ENCODE data around the gene MAP3K3. TPM values are rescaled to one million over a fixed set of nuclear protein-coding genes. Genes with fewer than 3 reads are reported as not detected.
"Not testable (repeated sequence)": the region's sequence is repeated elsewhere in the genome, so short reads cannot be mapped to it uniquely, and the experiment has no call there.

The MAP3K3 gene
- total and polyA plus RNA-seq, 7 donors: 8.3 to 27.4 (median 22.1) TPM

DNA sequence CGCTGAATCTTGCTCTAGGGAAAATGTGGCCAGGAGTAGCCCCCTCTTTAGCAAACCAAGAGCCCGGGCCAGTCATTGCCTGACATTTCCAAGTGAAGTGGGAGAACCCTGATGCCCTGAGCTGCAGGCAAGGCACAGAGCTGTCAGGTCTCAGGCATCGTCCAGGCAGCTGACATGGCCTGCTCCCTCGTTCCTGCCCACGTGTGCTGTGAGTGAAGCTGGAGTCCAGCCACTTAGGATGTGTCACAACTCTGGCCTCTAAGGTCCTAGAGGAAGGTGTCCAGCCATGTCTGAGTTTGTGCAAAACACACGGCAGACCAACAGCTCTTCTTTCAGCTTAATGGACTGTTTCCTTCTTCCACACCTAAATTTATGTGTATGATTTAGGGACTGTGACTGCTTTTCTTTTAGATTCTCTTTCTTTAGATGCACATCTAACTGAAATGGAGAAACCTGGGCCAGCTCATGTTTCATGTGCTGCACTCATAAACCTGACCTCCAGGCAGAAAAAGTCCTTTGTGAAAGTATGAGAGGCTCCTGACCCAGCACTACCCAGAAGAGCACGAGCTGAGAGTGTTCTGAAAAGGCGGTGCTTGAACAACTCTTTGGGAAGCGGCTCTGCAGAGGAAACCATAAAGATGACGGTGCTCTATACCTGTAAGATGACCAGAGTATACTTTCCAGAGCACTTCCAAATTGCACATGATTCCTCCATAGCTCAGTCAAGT is 92.5 kb downstream of the MAP3K3 start:
- Histone ChIP-seq H3K36me3 (ENCODE audit: insufficient read depth in 1 of 2, low read depth in 1 of 2) (peaks cover 0 to 53% of the 10 kb centered on the region in 2 donors), H3K4me3 (no peak overlapping the region), H3K27ac (peak overlapping the region; percentile 30), H3K27me3 (ENCODE audit: insufficient read depth in 3 of 3, low read length in 2 of 3) (no peaks in the 10 kb centered on the region), H3K9me3 (no peaks in the 10 kb centered on the region), H3K4me1 (no peaks in the 10 kb centered on the region)
- TF ChIP-seq, protein P1, sequence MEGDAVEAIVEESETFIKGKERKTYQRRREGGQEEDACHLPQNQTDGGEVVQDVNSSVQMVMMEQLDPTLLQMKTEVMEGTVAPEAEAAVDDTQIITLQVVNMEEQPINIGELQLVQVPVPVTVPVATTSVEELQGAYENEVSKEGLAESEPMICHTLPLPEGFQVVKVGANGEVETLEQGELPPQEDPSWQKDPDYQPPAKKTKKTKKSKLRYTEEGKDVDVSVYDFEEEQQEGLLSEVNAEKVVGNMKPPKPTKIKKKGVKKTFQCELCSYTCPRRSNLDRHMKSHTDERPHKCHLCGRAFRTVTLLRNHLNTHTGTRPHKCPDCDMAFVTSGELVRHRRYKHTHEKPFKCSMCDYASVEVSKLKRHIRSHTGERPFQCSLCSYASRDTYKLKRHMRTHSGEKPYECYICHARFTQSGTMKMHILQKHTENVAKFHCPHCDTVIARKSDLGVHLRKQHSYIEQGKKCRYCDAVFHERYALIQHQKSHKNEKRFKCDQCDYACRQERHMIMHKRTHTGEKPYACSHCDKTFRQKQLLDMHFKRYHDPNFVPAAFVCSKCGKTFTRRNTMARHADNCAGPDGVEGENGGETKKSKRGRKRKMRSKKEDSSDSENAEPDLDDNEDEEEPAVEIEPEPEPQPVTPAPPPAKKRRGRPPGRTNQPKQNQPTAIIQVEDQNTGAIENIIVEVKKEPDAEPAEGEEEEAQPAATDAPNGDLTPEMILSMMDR (IDR thresholded peaks at IDR 0.05): no peak
- ATAC-seq (peak; percentile 93 to 98 (median 97)), DNase-seq (peak in 1 of 2 donors; percentile 66)
- intact Hi-C loops (cut with DNase I): no loop called here
- 38 to 57% (median 48%) methylated on average over 10 of the region's 10 CpGs for WGBS, 3 donors

- Histone ChIP-seq H3K9me3 (no peaks in the 10 kb centered on the region), H3K4me1 (no peaks in the 10 kb centered on the region), H3K4me3 (no peak overlapping the region), H3K36me3 (ENCODE audit: insufficient read depth in 1 of 2, low read depth in 1 of 2) (peaks cover 0 to 36% of the 10 kb centered on the region in 2 donors), H3K27me3 (ENCODE audit: insufficient read depth in 3 of 3, low read length in 2 of 3) (no peaks in the 10 kb centered on the region), H3K27ac (no peak overlapping the region)
- intact Hi-C loops (cut with DNase I): no loop called here
- no peak for DNase-seq
- ATAC-seq: no peak
- TF ChIP-seq, protein P1 (IDR thresholded peaks at IDR 0.05): no peak
- 82 to 88% (median 82%) methylated on average over 3 of the region's 3 CpGs for WGBS, 3 donors
Observed at GRCh38 chr17:63716426-63716825, 94.2 kb downstream of the MAP3K3 start.

- intact Hi-C loops (cut with DNase I): no loop called here
- no peaks in the 10 kb centered on the region for H3K4me1 ChIP-seq
- no peak overlapping the region for H3K27ac ChIP-seq
- WGBS, 3 donors: 79 to 83% (median 81%) methylated on average over 5 of the region's 5 CpGs
- TF ChIP-seq, protein P1 (IDR thresholded peaks at IDR 0.05): no peak
- H3K9me3 ChIP-seq: no peaks in the 10 kb centered on the region
- H3K4me3 ChIP-seq: no peak overlapping the region
- ATAC-seq (no peak), DNase-seq (no peak)
- no peaks in the 10 kb centered on the region for H3K27me3 ChIP-seq (ENCODE audit: insufficient read depth in 3 of 3, low read length in 2 of 3)
- peaks cover 0 to 34% of the 10 kb centered on the region in 2 donors for H3K36me3 ChIP-seq (ENCODE audit: insufficient read depth in 1 of 2, low read depth in 1 of 2)
Observed at GRCh38 chr17:63718988-63719387, 96.8 kb downstream of the MAP3K3 start.

GRCh38 chr17:63720194-63720593 is 98.0 kb downstream of the MAP3K3 start:
- H3K4me1 ChIP-seq; H3K9me3 ChIP-seq; H3K27me3 ChIP-seq (ENCODE audit: insufficient read depth in 3 of 3, low read length in 2 of 3); H3K4me3 ChIP-seq; DNase-seq; H3K27ac ChIP-seq; intact Hi-C loops (cut with DNase I); ATAC-seq: not testable (repeated sequence)
- peaks cover 0 to 43% of the 10 kb centered on the region in 2 donors for H3K36me3 ChIP-seq (ENCODE audit: insufficient read depth in 1 of 2, low read depth in 1 of 2)
- WGBS, 3 donors: 96 to 100% (median 97%) methylated on average over 5 of the region's 5 CpGs

DNA sequence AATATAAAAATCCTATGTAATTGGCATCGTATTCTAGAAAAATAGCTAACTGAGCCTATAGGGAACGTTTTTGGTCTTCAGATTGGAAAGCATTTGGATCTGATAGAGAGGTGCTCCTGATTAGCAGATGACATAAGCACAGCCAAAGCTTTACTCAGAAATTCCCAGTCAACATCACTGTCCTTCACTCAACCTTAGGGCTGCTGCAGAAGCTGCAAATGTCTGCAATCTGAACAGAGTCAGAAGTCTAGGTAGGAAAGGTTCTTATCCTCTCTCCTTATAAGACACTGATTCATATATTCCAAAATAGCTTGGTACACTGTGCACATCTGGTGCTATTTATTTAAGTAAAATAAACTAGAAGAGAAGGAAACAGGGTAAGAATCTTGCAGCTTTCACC is 100.2 kb downstream of the MAP3K3 start:
- Histone ChIP-seq H3K4me3 (no peak overlapping the region), H3K9me3 (no peaks in the 10 kb centered on the region), H3K27me3 (ENCODE audit: insufficient read depth in 3 of 3, low read length in 2 of 3) (no peaks in the 10 kb centered on the region), H3K27ac (no peak overlapping the region), H3K36me3 (ENCODE audit: insufficient read depth in 1 of 2, low read depth in 1 of 2) (peaks cover 0 to 65% of the 10 kb centered on the region in 2 donors), H3K4me1 (no peaks in the 10 kb centered on the region)
- WGBS, 3 donors: 65 to 81% (median 79%) methylated on average over 2 of the region's 2 CpGs
- TF ChIP-seq, protein P1 (IDR thresholded peaks at IDR 0.05): no peak
- DNase-seq: no peak
- no peak for ATAC-seq
- intact Hi-C loops (cut with DNase I): no loop called here
